GM21717 (cell line): ENCODE results near the gene MSI1.
A peak's percentile ranks its signal among the peaks of the same experiment; 100 is the strongest.
"Not testable (repeated sequence)": the region's sequence is repeated elsewhere in the genome, so short reads cannot be mapped to it uniquely, and the experiment has no call there.

ENCODE experiments used
- ATAC-seq: cut with Tn5 transposase; IDR thresholded peaks from one replicate; pipeline ENCODE4 v1.9.1; 2021; ENCODE audit warnings: mild to moderate bottlenecking, moderate library complexity; ENCODE audit not compliant: unreplicated experiment

MSI1 gene

GRCh38 chr12:120357104-120357503 is 11.9 kb downstream of the MSI1 start:
- no peak for ATAC-seq

- ATAC-seq = peak; percentile 56
Observed at GRCh38 chr12:120356567-120357030, 12.4 kb downstream of the MSI1 start.

- ATAC-seq = no peak
Observed at GRCh38 chr12:120353556-120354317, 15.2 kb downstream of the MSI1 start.

- no peak for ATAC-seq
Observed at GRCh38 chr12:120353136-120353535, 15.8 kb downstream of the MSI1 start.

- no peak for ATAC-seq
Observed at GRCh38 chr12:120352117-120352516, 16.8 kb downstream of the MSI1 start.

- no peak for ATAC-seq
Observed at GRCh38 chr12:120350576-120351350, 18.2 kb downstream of the MSI1 start.

- no peak for ATAC-seq
Observed at GRCh38 chr12:120347766-120348165, 21.2 kb downstream of the MSI1 start.

- no peak for ATAC-seq
Observed at GRCh38 chr12:120346681-120347080, 22.3 kb downstream of the MSI1 start.

GRCh38 chr12:120346031-120346430 is 22.9 kb downstream of the MSI1 start:
- ATAC-seq = no peak

- ATAC-seq = no peak
Observed at GRCh38 chr12:120343692-120344091, 25.3 kb downstream of the MSI1 start.

GRCh38 chr12:120343039-120343537 is 25.9 kb downstream of the MSI1 start:
- ATAC-seq = no peak

- ATAC-seq = no peak
Observed at GRCh38 chr12:120342175-120343038, 26.6 kb downstream of the MSI1 start.

GRCh38 chr12:120339256-120339655 is 29.7 kb downstream of the MSI1 start:
- ATAC-seq = no peak

GRCh38 chr12:120337730-120338129 is 31.2 kb downstream of the MSI1 start:
- no peak for ATAC-seq

GRCh38 chr12:120336392-120336791 is 32.6 kb downstream of the MSI1 start:
- ATAC-seq = not testable (repeated sequence)

- ATAC-seq = not testable (repeated sequence)
Observed at GRCh38 chr12:120335447-120335846, 33.5 kb downstream of the MSI1 start.

GRCh38 chr12:120332523-120332922 is 36.4 kb downstream of the MSI1 start:
- ATAC-seq = no peak

- no peak for ATAC-seq
Observed at GRCh38 chr12:120332041-120332440, 36.9 kb downstream of the MSI1 start.

- ATAC-seq = no peak
Observed at GRCh38 chr12:120331390-120331789, 37.6 kb downstream of the MSI1 start.

GRCh38 chr12:120328228-120328627 is 40.7 kb downstream of the MSI1 start:
- ATAC-seq = no peak

GRCh38 chr12:120327593-120327992 is 41.4 kb downstream of the MSI1 start, which contains the start of gene PLA2G1B:
TSS of gene PLA2G1B (minus strand) at chr12:120327779. CDS start at chr12:120327753, 26 bp downstream.
- ATAC-seq = no peak
